Liver (tissue), 9 donors: ENCODE measurements around the gene ZNF561. TPM values are rescaled to one million over a fixed set of nuclear protein-coding genes. Genes with fewer than 3 reads are reported as not detected.

Source experiments
- DNase-seq: peaks from one replicate; pipeline ENCODE4 v3.0.0-alpha.2; 2017; ENCODE audit warnings: low spot score
- H3K27ac ChIP-seq, 2 donors: one replicate each; pipeline ENCODE4 v1.7.0; 2013; ENCODE audit warnings: inconsistent platforms in 2 of 2, low read length in 2 of 2, control low read depth in 1 of 2, low read depth in 1 of 2, mild to moderate bottlenecking in 1 of 2
- H3K27me3 ChIP-seq, 4 donors: one replicate each; pipeline versions ENCODE4 v1.6.1 to v1.7.0; 2013; ENCODE audit warnings: low read length in 3 of 4, inconsistent platforms in 1 of 4, mild to moderate bottlenecking in 1 of 4, moderate library complexity in 1 of 4; ENCODE audit not compliant: control insufficient read depth in 4 of 4, insufficient read depth in 4 of 4
- H3K36me3 ChIP-seq, 4 donors: one replicate each; pipeline versions ENCODE4 v1.6.1 to v1.7.0; 2013; ENCODE audit warnings: low read length in 3 of 4, mild to moderate bottlenecking in 3 of 4, low read depth in 1 of 4, moderate library complexity in 1 of 4; ENCODE audit not compliant: control insufficient read depth in 4 of 4, insufficient read depth in 3 of 4
- H3K4me1 ChIP-seq, 4 donors: one replicate each; pipeline versions ENCODE4 v1.6.1 to v1.7.0; 2013; ENCODE audit warnings: low read length in 3 of 4, mild to moderate bottlenecking in 3 of 4, moderate library complexity in 1 of 4; ENCODE audit not compliant: control insufficient read depth in 4 of 4, insufficient read depth in 4 of 4
- H3K4me3 ChIP-seq, 3 donors: one replicate each; pipeline versions ENCODE4 v1.6.1 to v1.7.0; 2013; ENCODE audit warnings: low read length in 3 of 3, control low read depth in 1 of 3, low read depth in 1 of 3, mild to moderate bottlenecking in 1 of 3
- H3K9ac ChIP-seq, 2 donors: one replicate each; pipeline ENCODE4 v1.7.0; 2013; ENCODE audit warnings: low read length in 2 of 2, mild to moderate bottlenecking in 2 of 2, moderate library complexity in 2 of 2, control low read depth in 1 of 2, low read depth in 1 of 2
- H3K9me3 ChIP-seq, 4 donors: one replicate each; pipeline versions ENCODE4 v1.6.1 to v1.7.0; 2013; ENCODE audit warnings: low read length in 3 of 4; ENCODE audit not compliant: control insufficient read depth in 4 of 4
- ATF3 ChIP-seq: IDR thresholded peaks from 2 replicates; pipeline ENCODE4 v1.6.1; 2016; ENCODE audit warnings: antibody characterized with exemption
- CTCF ChIP-seq: fragments of 150-350 bp; IDR thresholded peaks from 2 replicates; pipeline ENCODE4 v1.5.1; 2017; ENCODE audit warnings: improper control_type of control experiment, low read depth, low read length; ENCODE audit not compliant: missing input control
- EGR1 ChIP-seq, 2 donors: IDR thresholded peaks; 2 replicates each; pipeline ENCODE4 v1.6.1; 2016 to 2018; ENCODE audit warnings: antibody characterized with exemption in 2 of 2, low read depth in 2 of 2
- FOXA1 ChIP-seq: IDR thresholded peaks from 2 replicates; pipeline ENCODE4 v1.6.1; 2016; ENCODE audit warnings: antibody characterized with exemption
- FOXA2 ChIP-seq: IDR thresholded peaks from 2 replicates; pipeline ENCODE4 v1.6.1; 2016; ENCODE audit warnings: antibody characterized with exemption
- HNF4A ChIP-seq, 2 donors: conservative IDR thresholded peaks; 2 replicates each; pipeline ENCODE4 v1.6.1; 2016; ENCODE audit warnings: antibody characterized with exemption in 2 of 2, mild to moderate bottlenecking in 2 of 2
- HNF4G ChIP-seq: IDR thresholded peaks from 2 replicates; pipeline ENCODE4 v1.6.1; 2016; ENCODE audit warnings: antibody characterized with exemption
- JUND ChIP-seq, 2 donors: IDR thresholded peaks; 2 replicates each; pipeline ENCODE4 v1.6.1; 2016; ENCODE audit warnings: antibody characterized with exemption in 2 of 2
- NR2F2 ChIP-seq: IDR thresholded peaks from 2 replicates; pipeline ENCODE4 v1.6.1; 2016; ENCODE audit warnings: antibody characterized with exemption
- REST ChIP-seq: IDR thresholded peaks from 2 replicates; pipeline ENCODE4 v1.6.1; 2016; ENCODE audit warnings: antibody characterized with exemption, mild to moderate bottlenecking
- RXRA ChIP-seq, 2 donors: IDR thresholded peaks; 2 replicates each; pipeline ENCODE4 v1.6.1; 2017 to 2018; ENCODE audit warnings: antibody characterized with exemption in 2 of 2, mild to moderate bottlenecking in 1 of 2
- TAF1 ChIP-seq: conservative IDR thresholded peaks from 2 replicates; pipeline ENCODE4 v1.6.1; 2016; ENCODE audit warnings: antibody characterized with exemption, mild to moderate bottlenecking
- YY1 ChIP-seq: IDR thresholded peaks from 2 replicates; pipeline ENCODE4 v1.6.1; 2016; ENCODE audit warnings: antibody characterized with exemption, mild to moderate bottlenecking
- WGBS: extraction: QIAGEN DNeasy Blood & Tissue Kit; methylation state at CpG from one replicate; pipeline ENCODE4 v1.1.7; 2013; 5-methylcytosine and 5-hydroxymethylcytosine counted together
- polyA plus RNA-seq, 2 donors: library from polyadenylated mRNA; stranded (reverse) in 1 of 2; unstranded in 1 of 2; fragments of 200-250 nt in 1 of 2; fragments of >200 nt in 1 of 2; fragmentation: Nextera tagmentation in 1 of 2; extraction: Ambion mirVana in 1 of 2; gene quantifications; one replicate each; pipeline versions ENCODE4 v1.2.1 to v1.2.3, GENCODE V29; 2013 to 2015
- total RNA-seq, 2 donors: library from RNA; depleted of rRNA; stranded (reverse); fragments of >200 nt; gene quantifications; one replicate each; pipeline ENCODE4 v1.2.3, GENCODE V29; 2014
- donor health status: healthy.
- donor health status: healthy.
- donor health status: healthy.
- donor health status: healthy.
- donor health status: healthy.

ZNF561 gene
- total and polyA plus RNA-seq, 4 donors = 8.5 to 26.8 (median 12.9) TPM

- H3K9me3 ChIP-seq = no peaks in the 10 kb centered on the region
- WGBS = 78% methylated on average over 2 of the region's 2 CpGs
- no peak overlapping the region for H3K27ac ChIP-seq
- no peak overlapping the region for H3K9ac ChIP-seq
- H3K4me3 ChIP-seq = no peak overlapping the region
- peaks cover 0 to 2% (median 0%) of the 10 kb centered on the region in 4 donors for H3K4me1 ChIP-seq
- TF ChIP-seq CTCF = no peak
- TF ChIP-seq HNF4G = no peak
- TF ChIP-seq JUND (IDR thresholded peaks at IDR 0.05) = no peak
- TF ChIP-seq YY1 = no peak
- TF ChIP-seq HNF4A (conservative IDR thresholded peaks at IDR 0.05) = no peak
- DNase-seq = no peak
- H3K36me3 ChIP-seq = peaks cover 0 to 6% (median 3%) of the 10 kb centered on the region in 4 donors
- no peaks in the 10 kb centered on the region for H3K27me3 ChIP-seq
Measured at GRCh38 chr19:9627856-9628255, 6.8 kb upstream of the ZNF561 start.

DNA sequence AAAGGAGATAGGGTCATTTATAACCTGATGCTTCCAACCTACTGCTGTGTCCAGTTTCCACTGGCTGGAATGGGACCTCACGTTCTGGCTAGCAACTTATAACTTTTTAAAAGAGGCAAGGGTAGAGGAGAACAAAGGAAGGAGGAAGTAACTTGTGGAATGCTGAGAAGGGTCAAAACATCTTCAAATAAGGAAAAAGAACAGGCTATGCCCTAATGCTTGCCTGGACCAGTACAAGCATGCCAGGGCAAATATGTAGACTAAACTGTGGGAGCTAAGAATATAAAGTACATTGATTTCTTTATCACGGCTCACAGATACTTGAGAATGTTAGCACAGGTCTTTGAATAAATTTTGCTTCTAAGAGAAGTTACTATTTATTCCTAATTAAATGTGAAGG lies 1.5 kb upstream of the ZNF561 start:
- WGBS = 86% methylated on average over 2 of the region's 2 CpGs
- TF ChIP-seq RXRA (IDR thresholded peaks at IDR 0.05) (no peak), FOXA1 (no peak), EGR1 (IDR thresholded peaks at IDR 0.05; ENCODE audit: low read depth in 2 of 2) (no peak), REST (no peak), FOXA2 (no peak), JUND (IDR thresholded peaks at IDR 0.05) (no peak), YY1 (no peak), ATF3 (no peak), HNF4A (conservative IDR thresholded peaks at IDR 0.05) (no peak), NR2F2 (no peak), CTCF (no peak), TAF1 (no peak)
- no peak for DNase-seq
- Histone ChIP-seq H3K4me1 (peaks cover 0 to 13% (median 12%) of the 10 kb centered on the region in 4 donors), H3K36me3 (peaks cover 7 to 17% (median 12%) of the 10 kb centered on the region in 4 donors), H3K9me3 (no peaks in the 10 kb centered on the region), H3K4me3 (no peak overlapping the region), H3K9ac (no peak overlapping the region), H3K27ac (no peak overlapping the region), H3K27me3 (no peaks in the 10 kb centered on the region)
